K562 (cell line): Measurements from ENCODE around the gene NNAT. TPM values are rescaled to one million over a fixed set of nuclear protein-coding genes. Genes with fewer than 3 reads are reported as not detected.
A peak's percentile ranks its signal among the peaks of the same experiment; 100 is the strongest.

Source experiments
- ATAC-seq: fragments of 200-7000 bp; cut with Tn5 transposase; 3 replicates; pipeline ENCODE4 v1.9.1; 2020; ENCODE audit warnings: moderate library complexity
- Bru-seq: library from RNA; stranded (reverse); fragments of 400-500 nt; gene quantifications from one replicate; lab custom pipeline; 2021; lab: Mats Ljungman, UMichigan
- BruChase-seq, 2 experiments: library from RNA; stranded (reverse); fragments of 400-500 nt; gene quantifications; one replicate each; lab custom pipeline; 2021; lab: Mats Ljungman, UMichigan
- BruUV-seq: library from RNA; stranded (reverse); fragments of 400-500 nt; replicated peaks from 2 replicates; lab custom pipeline; 2021; lab: Mats Ljungman, UMichigan
- CTCF ChIA-PET: fragments of 300-600 bp; formaldehyde crosslinking; extraction: SDS; loops from one replicate; lab custom pipeline; 2021; ENCODE audit warnings: low intra/inter-chr PET ratio; lab: Yijun Ruan, JAX
- POLR2A ChIA-PET: fragments of 300-600, 350-650 bp; sonication (Branson Sonifier 250); formaldehyde crosslinking; extraction: SDS; loops from one replicate; lab custom pipeline; 2021; ENCODE audit warnings: antibody characterized with exemption, inconsistent platforms; lab: Yijun Ruan, JAX
- DNase-seq, 4 experiments: peaks; one replicate each; pipeline versions ENCODE4 v3.0.0 to v3.0.0-alpha.2; 2011 to 2018; ENCODE audit warnings: low spot score in 3 of 4, mixed read lengths in 3 of 4; ENCODE audit errors: extremely low read depth in 1 of 4
- FAIRE-seq: peaks from 2 replicates; lab custom pipeline; 2011; peaks lifted over from hg19 to GRCh38; lab: Jason Lieb, UNC
- H2AFZ ChIP-seq: 2 replicates; pipeline ENCODE4 v1.6.0; 2011; ENCODE audit warnings: low read depth, low read length, control low read depth, inconsistent platforms
- H3K27ac ChIP-seq: fragments of 200-600 bp; 3 replicates; pipeline ENCODE4 v1.8.0; 2011; ENCODE audit warnings: low read depth, mild to moderate bottlenecking, control low read depth, inconsistent platforms, low read length, moderate library complexity, mixed read lengths; ENCODE audit errors: extremely low read depth
- H3K27me3 ChIP-seq, 2 experiments: fragments of 300-600 bp in 1 of 2; 2 replicates in 1 of 2; 3 replicates in 1 of 2; pipeline versions ENCODE4 v1.6.0 to v1.8.0; 2011; ENCODE audit warnings: inconsistent platforms in 2 of 2, low read length in 2 of 2, mild to moderate bottlenecking in 1 of 2, mixed read lengths in 1 of 2, moderate library complexity in 1 of 2; ENCODE audit not compliant: control insufficient read depth in 2 of 2, insufficient read depth in 2 of 2
- H3K36me3 ChIP-seq: fragments of 300-600 bp; 3 replicates; pipeline ENCODE4 v1.8.0; 2011; ENCODE audit warnings: mild to moderate bottlenecking, low read length, inconsistent platforms; ENCODE audit not compliant: control insufficient read depth, insufficient read depth
- H3K4me1 ChIP-seq, 2 experiments: fragments of 200-600 bp in 1 of 2; replicated peaks in 1 of 2; 2 replicates in 1 of 2; 3 replicates in 1 of 2; pipeline versions ENCODE4 v1.5.1 to v1.8.0; 2011; ENCODE audit warnings: inconsistent platforms in 2 of 2, low read length in 2 of 2, mild to moderate bottlenecking in 1 of 2, mixed read lengths in 1 of 2, moderate library complexity in 1 of 2; ENCODE audit not compliant: control insufficient read depth in 2 of 2, insufficient read depth in 2 of 2
- H3K4me2 ChIP-seq: 2 replicates; pipeline ENCODE4 v1.6.1; 2011; ENCODE audit warnings: low read length, control low read depth, inconsistent platforms, mixed read lengths; ENCODE audit not compliant: insufficient read depth
- H3K4me3 ChIP-seq: fragments of 200-600 bp; sonication (generic), shearing (Covaris generic); 2 replicates; pipeline ENCODE4 v1.5.1; 2016; ENCODE audit warnings: control low read depth, inconsistent platforms
- H3K79me2 ChIP-seq: fragments of 200-600 bp; 3 replicates; pipeline ENCODE4 v1.8.0; 2011; ENCODE audit warnings: low read length, inconsistent platforms; ENCODE audit not compliant: control insufficient read depth, insufficient read depth
- H3K9ac ChIP-seq, 2 experiments: 2 replicates each; pipeline versions ENCODE4 v1.6.0 to v1.6.1; 2011; ENCODE audit warnings: low read depth in 2 of 2, low read length in 2 of 2, control low read depth in 1 of 2, inconsistent platforms in 1 of 2, mild to moderate bottlenecking in 1 of 2, mixed read lengths in 1 of 2; ENCODE audit not compliant: insufficient read depth in 1 of 2
- H3K9me1 ChIP-seq: one replicate; pipeline ENCODE4 v1.6.0; 2011; ENCODE audit warnings: inconsistent platforms, mild to moderate bottlenecking, low read length, moderate library complexity; ENCODE audit not compliant: control insufficient read depth, insufficient read depth
- H3K9me3 ChIP-seq: replicated peaks from 2 replicates; pipeline ENCODE4 v1.5.1; 2011; ENCODE audit warnings: low read depth, low read length, inconsistent platforms; ENCODE audit not compliant: control insufficient read depth, insufficient read depth
- H4K20me1 ChIP-seq: replicated peaks from 2 replicates; pipeline ENCODE4 v1.6.1; 2011; ENCODE audit warnings: low read length, inconsistent platforms, mixed read lengths; ENCODE audit not compliant: control insufficient read depth, insufficient read depth
- JUND ChIP-seq, 2 experiments: IDR thresholded peaks; 2 replicates in 1 of 2; 3 replicates in 1 of 2; pipeline ENCODE4 v1.6.1; 2011; ENCODE audit warnings: borderline replicate concordance in 2 of 2, low read depth in 2 of 2, low read length in 2 of 2, improper control_type of control experiment in 1 of 2, missing biosample characterization in 1 of 2, missing genetic modification characterization in 1 of 2, missing genetic modification reagents in 1 of 2
- NR4A1 ChIP-seq, 2 experiments: fragments of 250-450 bp in 1 of 2; fragments of 450-650 bp in 1 of 2; sonication (Bioruptor Pico) in 1 of 2; IDR thresholded peaks; 2 replicates each; pipeline versions ENCODE4 v1.4.0 to v1.6.1; 2016 to 2020; ENCODE audit warnings: mild to moderate bottlenecking in 2 of 2, missing compliant biosample characterization in 1 of 2, missing genetic modification characterization in 1 of 2, moderate library complexity in 1 of 2
- RBFOX2 ChIP-seq: fragments of 200-400 bp; formaldehyde crosslinking; IDR thresholded peaks from 2 replicates; pipeline ENCODE4 v1.6.1; 2017; ENCODE audit warnings: low read depth, mild to moderate bottlenecking, low read length, moderate library complexity
- WGBS: fragments of 100-300 bp; shearing (Covaris generic); methylation state at CpG from one replicate; pipeline ENCODE4 v1.1.6; 2016; ENCODE audit warnings: low coverage, mixed read lengths; ENCODE audit not compliant: insufficient coverage; ENCODE audit errors: missing lambda C conversion rate; 5-methylcytosine and 5-hydroxymethylcytosine counted together
- in situ Hi-C: fragments of 300-500 bp; cut with MboI; formaldehyde crosslinking; loops from 4 replicates; pipeline ENCODE4 v1.15.0; 2018; ENCODE audit warnings: inconsistent platforms, mixed read lengths
- intact Hi-C: fragments of 100-400 bp; cut with micrococcal nuclease; formaldehyde crosslinking; loops from 2 replicates; pipeline ENCODE4 v1.14.2; 2022
- long read RNA-seq, 3 experiments: library from polyadenylated mRNA in 2 of 3; library from RNA in 1 of 3; unstranded in 2 of 3; stranded (forward) in 1 of 3; transcript quantifications; one replicate each; pipeline ENCODE4 v2.0.0, GENCODE V29; 2019 to 2022
- polyA minus RNA-seq, 3 experiments: library from RNA; depleted of rRNA, polyadenylated mRNA; stranded (reverse); fragments of >200 nt; gene quantifications; 2 replicates each; pipeline ENCODE4 v1.2.3, GENCODE V29; 2011
- polyA plus RNA-seq, 8 experiments: library from polyadenylated mRNA; depleted of rRNA in 4 of 8; stranded (reverse) in 5 of 8; unstranded in 3 of 8; fragments of >200 nt; fragmentation: Nextera tagmentation in 2 of 8; fragmentation: Illumina TruSeq in 1 of 8; extraction: Ambion mirVana in 2 of 8; extraction: Trizol in 1 of 8; gene quantifications; 2 replicates each; pipeline versions ENCODE4 v1.2.1 to v1.2.3, GENCODE V29; 2011 to 2014; ENCODE audit warnings: inconsistent platforms in 1 of 8, missing spikeins in 1 of 8
- total RNA-seq, 7 experiments: library from RNA; depleted of rRNA in 6 of 7; stranded (reverse); fragments of >200 nt in 6 of 7; fragmentation: Illumina TruSeq in 2 of 7; extraction: Trizol in 2 of 7; gene quantifications; 2 replicates each; pipeline versions ENCODE4 v1.2.1 to v1.2.3, GENCODE V29; 2011 to 2021; ENCODE audit warnings: low replicate concordance in 1 of 7
- TF ChIP-seq, protein P1 (sequence below): sonication (generic); formaldehyde crosslinking; IDR thresholded peaks from 2 replicates; pipeline ENCODE4 v1.8.1; 2023; ENCODE audit warnings: mild to moderate bottlenecking, missing genetic modification reagents
- TF ChIP-seq, protein P2 (sequence below): sonication (generic); formaldehyde crosslinking; IDR thresholded peaks from 2 replicates; pipeline ENCODE4 v1.4.0; 2020; ENCODE audit warnings: mild to moderate bottlenecking, missing genetic modification reagents

NNAT gene, protein sequence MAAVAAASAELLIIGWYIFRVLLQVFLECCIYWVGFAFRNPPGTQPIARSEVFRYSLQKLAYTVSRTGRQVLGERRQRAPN
- not detected in 2 replicates for total RNA-seq (2011; cell fraction: chromatin; rRNA removed; ENCODE audit: low replicate concordance)
- total RNA-seq (2011; cell fraction: nucleolus; rRNA removed), result not detected in 2 replicates
- not detected in 2 replicates for total RNA-seq (2011; cell fraction: nucleoplasm; rRNA removed)
- total RNA-seq (2014; rRNA removed), result not detected in 2 replicates
- total RNA-seq (2014; rRNA removed; fragmentation: Illumina TruSeq; extraction: Trizol), result not detected in 2 replicates
- total RNA-seq (2015; rRNA removed; fragmentation: Illumina TruSeq; extraction: Trizol), result not detected in 2 replicates
- 0.13 TPM in 1 of 2 replicates, not detected in the other for total RNA-seq (2021)
- polyA plus RNA-seq (2011; rRNA removed), result not detected in 2 replicates
- not detected in 2 replicates for polyA plus RNA-seq (2011; cell fraction: cytosol; rRNA removed)
- polyA plus RNA-seq (2011; cell fraction: nucleus; rRNA removed), result not detected in 2 replicates
- 0.34 and 0.64 TPM in 2 replicates for polyA plus RNA-seq (2012)
- not detected in 2 replicates for polyA plus RNA-seq (2014; fragmentation: Illumina TruSeq; extraction: Trizol)
- not detected for polyA plus RNA-seq (2014; fragmentation: Nextera tagmentation; extraction: Ambion mirVana)
- not detected in 2 replicates for polyA plus RNA-seq (2014; rRNA removed)
- not detected in 2 replicates for polyA minus RNA-seq (2011; rRNA and poly(A)+ RNA removed)
- polyA minus RNA-seq (2011; cell fraction: cytosol; rRNA and poly(A)+ RNA removed), result not detected in 2 replicates
- not detected in 2 replicates for polyA minus RNA-seq (2011; cell fraction: nucleus; rRNA and poly(A)+ RNA removed)
- not detected for Bru-seq, nascent RNA
- not detected for BruChase-seq, experiment 1, labeled RNA remaining after a 2-hour chase
- not detected for BruChase-seq, experiment 2, labeled RNA remaining after a 6-hour chase
- long read RNA-seq, experiment 1, partial matches to known transcripts, result 0 of 3 reads
- long read RNA-seq, experiment 1, other reads (novel, unspliced or antisense), result 3 of 3 reads
- long read RNA-seq, experiment 2, result 0 reads
- long read RNA-seq, experiment 3, result 0 reads

DNA sequence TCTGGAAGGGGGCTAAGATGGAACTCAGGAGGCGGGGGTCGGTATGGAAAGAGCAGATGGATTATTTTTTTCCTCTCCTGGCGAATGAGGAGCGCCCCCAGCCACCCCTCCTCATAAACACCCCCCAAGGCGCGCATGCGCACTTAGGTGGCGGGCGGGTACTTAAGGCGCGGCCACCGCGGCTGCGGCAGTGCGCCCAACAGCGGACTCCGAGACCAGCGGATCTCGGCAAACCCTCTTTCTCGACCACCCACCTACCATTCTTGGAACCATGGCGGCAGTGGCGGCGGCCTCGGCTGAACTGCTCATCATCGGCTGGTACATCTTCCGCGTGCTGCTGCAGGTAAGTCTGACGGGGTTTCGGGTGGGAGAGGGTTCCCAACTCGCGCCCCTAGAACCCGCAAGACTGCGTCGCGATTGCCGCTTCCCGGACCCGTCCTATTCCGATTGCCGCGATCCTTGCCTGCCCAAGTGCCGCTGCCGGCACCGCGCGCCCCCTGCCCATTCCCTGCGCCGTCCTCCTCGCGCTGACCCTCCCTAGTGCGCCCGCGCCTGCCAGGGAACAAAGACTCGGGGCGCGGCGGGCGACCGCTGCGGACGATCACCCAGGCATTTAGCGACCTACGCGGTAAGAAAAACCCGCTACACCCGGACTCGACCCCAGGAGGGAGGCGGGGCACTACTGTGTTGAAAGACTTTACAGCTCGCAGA lies at the start of gene NNAT:
NNAT (plus strand) TSS at position 190 of the 711 bp plus-strand sequence; CDS start at position 272, 82 bp downstream.
- no peaks in the 10 kb centered on the region; the same call in 1 of the 2 replicates for H4K20me1 ChIP-seq
- no peak for ATAC-seq
- H3K79me2 ChIP-seq, result peaks cover 35% of the 10 kb centered on the region
- no peaks in the 10 kb centered on the region for H3K27me3 ChIP-seq
- ChIA-PET CTCF (no interaction called here), POLR2A (no interaction called here)
- WGBS, result 95% methylated on average over 17 of the region's 69 CpGs
- intact Hi-C loops (no loop called here), in situ Hi-C loops (no loop called here)
- H3K27ac ChIP-seq, result no peak within 1 kb of the TSS
- FAIRE-seq, result no peak
- no peak within 1 kb of the TSS for H3K4me3 ChIP-seq
- DNase-seq, result peak in 2 of 4 experiments; percentile 59 to 60
- no peak within 1 kb of the TSS for H3K4me2 ChIP-seq
- no peaks in the 10 kb centered on the region; the same call in 1 of the 2 replicates for H3K9me3 ChIP-seq
- peaks cover 27% of the 10 kb centered on the region; the same call in 1 of the 3 replicates for H3K36me3 ChIP-seq
- H2AFZ ChIP-seq, result no peak within 1 kb of the TSS
- BruUV-seq, result no TSS peak
- H3K9me1 ChIP-seq, result peaks cover 4% of the 10 kb centered on the region
- H3K9ac ChIP-seq, result no peak within 1 kb of the TSS
- peaks cover 17% of the 10 kb centered on the region in 2 experiments for H3K4me1 ChIP-seq
- TF ChIP-seq, protein P1, sequence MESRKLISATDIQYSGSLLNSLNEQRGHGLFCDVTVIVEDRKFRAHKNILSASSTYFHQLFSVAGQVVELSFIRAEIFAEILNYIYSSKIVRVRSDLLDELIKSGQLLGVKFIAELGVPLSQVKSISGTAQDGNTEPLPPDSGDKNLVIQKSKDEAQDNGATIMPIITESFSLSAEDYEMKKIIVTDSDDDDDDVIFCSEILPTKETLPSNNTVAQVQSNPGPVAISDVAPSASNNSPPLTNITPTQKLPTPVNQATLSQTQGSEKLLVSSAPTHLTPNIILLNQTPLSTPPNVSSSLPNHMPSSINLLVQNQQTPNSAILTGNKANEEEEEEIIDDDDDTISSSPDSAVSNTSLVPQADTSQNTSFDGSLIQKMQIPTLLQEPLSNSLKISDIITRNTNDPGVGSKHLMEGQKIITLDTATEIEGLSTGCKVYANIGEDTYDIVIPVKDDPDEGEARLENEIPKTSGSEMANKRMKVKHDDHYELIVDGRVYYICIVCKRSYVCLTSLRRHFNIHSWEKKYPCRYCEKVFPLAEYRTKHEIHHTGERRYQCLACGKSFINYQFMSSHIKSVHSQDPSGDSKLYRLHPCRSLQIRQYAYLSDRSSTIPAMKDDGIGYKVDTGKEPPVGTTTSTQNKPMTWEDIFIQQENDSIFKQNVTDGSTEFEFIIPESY, result peak; percentile 99
- TF ChIP-seq NR4A1 (CRISPR knock-in tag; IDR thresholded peaks at IDR 0.05) (no peak), NR4A1 (tag; IDR thresholded peaks at IDR 0.05) (no peak), JUND (IDR thresholded peaks at IDR 0.05; ENCODE audit: borderline replicate concordance, low read depth, low read length) (no peak), JUND (tag; IDR thresholded peaks at IDR 0.05; ENCODE audit: borderline replicate concordance, low read depth, low read length) (no peak), RBFOX2 (0 out of 2 replicates have a peak, but pooled peaks have one; percentile 18)
- TF ChIP-seq, protein P2, sequence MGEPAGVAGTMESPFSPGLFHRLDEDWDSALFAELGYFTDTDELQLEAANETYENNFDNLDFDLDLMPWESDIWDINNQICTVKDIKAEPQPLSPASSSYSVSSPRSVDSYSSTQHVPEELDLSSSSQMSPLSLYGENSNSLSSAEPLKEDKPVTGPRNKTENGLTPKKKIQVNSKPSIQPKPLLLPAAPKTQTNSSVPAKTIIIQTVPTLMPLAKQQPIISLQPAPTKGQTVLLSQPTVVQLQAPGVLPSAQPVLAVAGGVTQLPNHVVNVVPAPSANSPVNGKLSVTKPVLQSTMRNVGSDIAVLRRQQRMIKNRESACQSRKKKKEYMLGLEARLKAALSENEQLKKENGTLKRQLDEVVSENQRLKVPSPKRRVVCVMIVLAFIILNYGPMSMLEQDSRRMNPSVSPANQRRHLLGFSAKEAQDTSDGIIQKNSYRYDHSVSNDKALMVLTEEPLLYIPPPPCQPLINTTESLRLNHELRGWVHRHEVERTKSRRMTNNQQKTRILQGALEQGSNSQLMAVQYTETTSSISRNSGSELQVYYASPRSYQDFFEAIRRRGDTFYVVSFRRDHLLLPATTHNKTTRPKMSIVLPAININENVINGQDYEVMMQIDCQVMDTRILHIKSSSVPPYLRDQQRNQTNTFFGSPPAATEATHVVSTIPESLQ (CRISPR knock-in tag), result no peak
